Endothelial cell (in vitro differentiated cells): ENCODE measurements around the gene PRKCZ. TPM values are rescaled to one million over a fixed set of nuclear protein-coding genes. Genes with fewer than 3 reads are reported as not detected.

Source experiments
- DNase-seq: peaks from one replicate; pipeline ENCODE4 v3.0.0; 2021; ENCODE audit warnings: low spot score
- H3K27ac Mint-ChIP-seq: one replicate; pipeline ENCODE4 v1.8.0; 2021; ENCODE audit warnings: mixed read lengths, inconsistent platforms; ENCODE audit not compliant: unreplicated experiment
- H3K27me3 Mint-ChIP-seq: one replicate; pipeline ENCODE4 v1.8.0; 2021; ENCODE audit warnings: mild to moderate bottlenecking, moderate library complexity, mixed read lengths, inconsistent platforms; ENCODE audit not compliant: unreplicated experiment
- H3K36me3 Mint-ChIP-seq: one replicate; pipeline ENCODE4 v1.8.0; 2021; ENCODE audit warnings: mild to moderate bottlenecking, low read depth, mixed read lengths, inconsistent platforms; ENCODE audit not compliant: unreplicated experiment
- H3K4me1 Mint-ChIP-seq: one replicate; pipeline ENCODE4 v1.8.0; 2021; ENCODE audit warnings: mild to moderate bottlenecking, mixed read lengths, inconsistent platforms; ENCODE audit not compliant: unreplicated experiment
- H3K4me3 Mint-ChIP-seq: one replicate; pipeline ENCODE4 v1.8.0; 2021; ENCODE audit warnings: mild to moderate bottlenecking, mixed read lengths, inconsistent platforms; ENCODE audit not compliant: unreplicated experiment
- H3K9me3 Mint-ChIP-seq: one replicate; pipeline ENCODE4 v1.8.0; 2021; ENCODE audit warnings: mixed read lengths, inconsistent platforms; ENCODE audit not compliant: unreplicated experiment
- CTCF ChIP-seq: fragments of 200-600 bp; sonication (generic); IDR thresholded peaks from one replicate; pipeline ENCODE4 v1.5.0; 2021; ENCODE audit warnings: antibody characterized with exemption; ENCODE audit not compliant: unreplicated experiment
- total RNA-seq: library from RNA; stranded (reverse); fragmentation: NEBNext Ultra II Directional; extraction: Animal tissue kit (Norgen Biotek cat#: 25700); gene quantifications from one replicate; pipeline ENCODE4 v1.2.1, GENCODE V29; 2021; ENCODE audit not compliant: unreplicated experiment

Gene PRKCZ
- total RNA-seq, 1 donor from 2014 or later: 23.1 TPM

- no peak overlapping the region for H3K27ac Mint-ChIP-seq
- H3K4me1 Mint-ChIP-seq: no peaks in the 10 kb centered on the region
- no peaks in the 10 kb centered on the region for H3K36me3 Mint-ChIP-seq
- no peak for DNase-seq
- H3K27me3 Mint-ChIP-seq: peaks cover 9% of the 10 kb centered on the region
- H3K9me3 Mint-ChIP-seq: no peaks in the 10 kb centered on the region
- no peak for TF ChIP-seq CTCF
- H3K4me3 Mint-ChIP-seq: no peak overlapping the region
These were observed 12.8 kb upstream of the PRKCZ start for GRCh38 chr1:2037314-2037979.

- no peak for DNase-seq
- no peak overlapping the region for H3K4me3 Mint-ChIP-seq
- no peaks in the 10 kb centered on the region for H3K36me3 Mint-ChIP-seq
- no peaks in the 10 kb centered on the region for H3K9me3 Mint-ChIP-seq
- TF ChIP-seq CTCF: no peak
- peaks cover 9% of the 10 kb centered on the region for H3K27me3 Mint-ChIP-seq
- no peak overlapping the region for H3K27ac Mint-ChIP-seq
- H3K4me1 Mint-ChIP-seq: no peaks in the 10 kb centered on the region
These were observed 12.0 kb upstream of the PRKCZ start for GRCh38 chr1:2038229-2038628.

GRCh38 chr1:2039251-2039650 lies 11.0 kb upstream of the PRKCZ start:
- TF ChIP-seq CTCF: no peak
- H3K27ac Mint-ChIP-seq: peak overlapping the region; percentile 52
- no peaks in the 10 kb centered on the region for H3K9me3 Mint-ChIP-seq
- no peak for DNase-seq
- no peak overlapping the region for H3K4me3 Mint-ChIP-seq
- no peaks in the 10 kb centered on the region for H3K36me3 Mint-ChIP-seq
- peaks cover 3% of the 10 kb centered on the region for H3K4me1 Mint-ChIP-seq
- H3K27me3 Mint-ChIP-seq: peaks cover 11% of the 10 kb centered on the region

GRCh38 chr1:2041305-2041704 lies 8.9 kb upstream of the PRKCZ start:
- Mint-ChIP-seq H3K4me1 (peaks cover 3% of the 10 kb centered on the region), H3K27ac (no peak overlapping the region), H3K4me3 (no peak overlapping the region), H3K36me3 (no peaks in the 10 kb centered on the region), H3K27me3 (peaks cover 12% of the 10 kb centered on the region), H3K9me3 (no peaks in the 10 kb centered on the region)
- no peak for DNase-seq
- TF ChIP-seq CTCF: no peak

GRCh38 chr1:2041887-2042286 lies 8.3 kb upstream of the PRKCZ start:
- no peak for DNase-seq
- Mint-ChIP-seq H3K27ac (no peak overlapping the region), H3K4me3 (no peak overlapping the region), H3K36me3 (no peaks in the 10 kb centered on the region), H3K4me1 (peaks cover 3% of the 10 kb centered on the region), H3K9me3 (no peaks in the 10 kb centered on the region), H3K27me3 (peaks cover 14% of the 10 kb centered on the region)
- no peak for TF ChIP-seq CTCF
